AG08395 (cell line): ENCODE results near the gene ACP7.
"Not testable (repeated sequence)": the region's sequence is repeated elsewhere in the genome, so short reads cannot be mapped to it uniquely, and the experiment has no call there.

Experiments
- DNase-seq: peaks from one replicate; pipeline ENCODE4 v3.0.0; 2012; ENCODE audit warnings: mixed read lengths, low spot score

ACP7 gene

GRCh38 chr19:39077323-39077722 is 6.8 kb upstream of the ACP7 start:
- DNase-seq: no peak

GRCh38 chr19:39078436-39079200 is 5.5 kb upstream of the ACP7 start:
- DNase-seq: peak; percentile 92

GRCh38 chr19:39080431-39080830 is 3.7 kb upstream of the ACP7 start:
- DNase-seq: no peak

GRCh38 chr19:39082167-39082566 is 2.0 kb upstream of the ACP7 start:
- no peak for DNase-seq

- no peak for DNase-seq
These were observed 1.2 kb upstream of the ACP7 start for GRCh38 chr19:39082745-39083598.

- DNase-seq: no peak
These were observed 577 bp upstream of the ACP7 start for GRCh38 chr19:39083599-39083982.

GRCh38 chr19:39084732-39085080 is 538 bp downstream of the ACP7 start:
- no peak for DNase-seq

- no peak for DNase-seq
These were observed 1.2 kb downstream of the ACP7 start for GRCh38 chr19:39085392-39085791.

- no peak for DNase-seq
These were observed 2.2 kb downstream of the ACP7 start for GRCh38 chr19:39086386-39086785.

- DNase-seq: no peak
These were observed 3.9 kb downstream of the ACP7 start for GRCh38 chr19:39087907-39088686.

- DNase-seq: not testable (repeated sequence)
These were observed 5.8 kb downstream of the ACP7 start for GRCh38 chr19:39090016-39090415.

GRCh38 chr19:39090881-39091280 is 6.7 kb downstream of the ACP7 start:
- no peak for DNase-seq

- DNase-seq: not testable (repeated sequence)
These were observed 11.8 kb downstream of the ACP7 start for GRCh38 chr19:39095799-39096540.

GRCh38 chr19:39097299-39097698 is 13.1 kb downstream of the ACP7 start:
- DNase-seq: no peak

- DNase-seq: no peak
These were observed 13.6 kb downstream of the ACP7 start for GRCh38 chr19:39097721-39098120.

- DNase-seq: no peak
These were observed 14.4 kb downstream of the ACP7 start for GRCh38 chr19:39098365-39099269.

GRCh38 chr19:39099341-39099740 is 15.2 kb downstream of the ACP7 start:
- no peak for DNase-seq

- DNase-seq: no peak
These were observed 16.5 kb downstream of the ACP7 start for GRCh38 chr19:39100500-39101166.

GRCh38 chr19:39103151-39103550 is 19.0 kb downstream of the ACP7 start:
- no peak for DNase-seq

- no peak for DNase-seq
These were observed 20.0 kb downstream of the ACP7 start for GRCh38 chr19:39104186-39104596.
